GM18526 (cell line): ENCODE results near the gene PACC1.

ENCODE experiments used
- POLR2A ChIP-seq: IDR thresholded peaks from 3 replicates; pipeline ENCODE4 v1.6.1; 2011; ENCODE audit not compliant: insufficient read length; ENCODE audit errors: extremely low read depth

PACC1 gene

DNA sequence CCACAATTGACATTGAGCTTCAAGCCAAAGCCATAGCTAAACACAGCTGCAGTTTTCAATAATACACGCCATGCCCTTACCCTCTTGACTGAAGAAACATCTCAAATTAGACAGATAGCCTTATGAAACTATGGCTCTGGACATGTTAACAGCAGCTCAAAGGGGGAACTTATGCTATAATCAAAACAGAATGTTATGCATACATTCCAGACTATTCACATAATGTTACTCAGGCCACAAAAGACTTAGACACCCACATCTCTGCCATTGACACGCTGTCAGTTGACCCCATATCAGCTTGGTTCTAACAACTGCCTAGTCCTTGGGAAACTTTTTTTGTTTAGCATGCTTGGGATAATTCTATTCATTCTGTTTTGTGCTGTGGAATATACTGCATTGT, 15.7 kb upstream of the PACC1 start:
- TF ChIP-seq POLR2A = no peak

DNA sequence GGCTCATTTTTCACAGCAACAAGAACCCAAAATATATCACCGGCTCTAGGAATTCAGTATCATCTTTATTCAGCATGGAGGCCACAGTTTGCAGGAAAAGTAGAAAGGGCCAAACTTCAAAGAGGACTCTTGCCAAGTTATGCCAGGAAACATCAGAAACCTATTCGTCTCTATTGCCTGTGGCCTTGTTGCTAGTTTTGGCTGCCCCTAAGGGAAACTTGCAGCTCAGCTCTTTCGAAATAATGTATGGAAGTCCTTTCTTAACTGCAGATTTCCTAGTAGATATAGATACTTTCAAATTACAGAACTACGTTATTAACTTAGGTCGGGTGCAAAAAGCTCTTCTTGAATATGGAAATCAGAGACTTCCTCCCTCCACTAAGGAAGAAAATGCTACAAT, 13.8 kb upstream of the PACC1 start:
- no peak for TF ChIP-seq POLR2A

GRCh38 chr1:212423879-212424278, 9.2 kb upstream of the PACC1 start:
- TF ChIP-seq POLR2A = no peak

- TF ChIP-seq POLR2A = no peak
Measured at GRCh38 chr1:212421165-212421564, 6.5 kb upstream of the PACC1 start.

DNA sequence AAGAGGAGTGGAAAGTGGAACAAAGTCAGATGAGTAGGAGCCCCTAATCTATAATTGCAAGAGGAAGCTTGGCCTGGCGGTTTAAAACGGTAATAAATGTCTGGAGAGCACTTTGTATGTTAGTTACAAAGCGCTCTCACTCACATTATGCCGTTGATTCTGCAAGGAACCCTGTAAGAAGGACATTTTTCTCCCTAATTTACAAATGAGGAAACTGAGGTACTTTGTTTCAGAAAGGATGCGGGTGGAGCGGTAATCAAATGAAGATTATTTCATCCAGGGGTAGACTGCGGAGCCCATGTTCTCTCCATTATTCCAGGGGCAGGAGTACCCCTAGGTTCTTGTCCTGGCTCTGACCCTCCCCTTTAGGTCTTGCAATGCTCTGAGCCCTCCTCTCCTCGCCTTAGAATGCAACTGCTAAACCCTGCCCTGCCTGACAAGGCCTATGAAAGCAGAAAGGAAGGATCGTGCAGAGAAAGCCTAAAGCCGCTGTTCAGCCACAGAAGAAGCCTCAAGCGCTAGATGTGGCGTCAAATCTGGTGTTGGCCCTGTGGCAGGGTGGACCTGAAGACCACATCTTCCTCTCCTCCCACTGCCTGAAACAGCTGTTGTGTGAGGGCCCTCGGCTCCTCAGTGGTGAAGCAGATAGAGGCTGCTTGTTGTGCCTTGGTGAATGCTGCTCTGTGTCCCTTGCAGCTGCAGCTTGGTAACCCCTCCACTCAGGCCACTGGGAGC, 588 bp upstream of the PACC1 start:
- TF ChIP-seq POLR2A = no peak

GRCh38 chr1:212413902-212414327, 771 bp downstream of the PACC1 start:
- TF ChIP-seq POLR2A = no peak

DNA sequence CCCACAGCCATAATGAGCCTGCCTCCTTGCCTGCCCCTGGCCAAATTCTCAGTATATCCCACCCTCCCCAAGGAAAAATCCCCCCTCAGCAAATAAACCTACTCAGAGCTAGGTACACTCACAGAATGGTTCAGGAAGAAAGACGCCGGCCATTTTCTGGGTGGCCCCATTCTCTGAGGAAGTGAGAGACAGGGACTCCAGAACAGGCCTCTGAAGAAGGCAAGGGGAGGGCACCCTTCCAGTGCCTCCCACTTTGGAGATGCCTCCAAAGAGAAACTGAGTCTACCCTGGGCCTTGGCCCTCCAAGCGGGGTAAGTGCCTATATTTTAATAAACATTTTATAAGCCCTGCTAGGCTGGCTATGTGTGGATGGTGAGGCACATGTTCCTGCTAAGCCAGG, 2.3 kb downstream of the PACC1 start:
- no peak for TF ChIP-seq POLR2A

DNA sequence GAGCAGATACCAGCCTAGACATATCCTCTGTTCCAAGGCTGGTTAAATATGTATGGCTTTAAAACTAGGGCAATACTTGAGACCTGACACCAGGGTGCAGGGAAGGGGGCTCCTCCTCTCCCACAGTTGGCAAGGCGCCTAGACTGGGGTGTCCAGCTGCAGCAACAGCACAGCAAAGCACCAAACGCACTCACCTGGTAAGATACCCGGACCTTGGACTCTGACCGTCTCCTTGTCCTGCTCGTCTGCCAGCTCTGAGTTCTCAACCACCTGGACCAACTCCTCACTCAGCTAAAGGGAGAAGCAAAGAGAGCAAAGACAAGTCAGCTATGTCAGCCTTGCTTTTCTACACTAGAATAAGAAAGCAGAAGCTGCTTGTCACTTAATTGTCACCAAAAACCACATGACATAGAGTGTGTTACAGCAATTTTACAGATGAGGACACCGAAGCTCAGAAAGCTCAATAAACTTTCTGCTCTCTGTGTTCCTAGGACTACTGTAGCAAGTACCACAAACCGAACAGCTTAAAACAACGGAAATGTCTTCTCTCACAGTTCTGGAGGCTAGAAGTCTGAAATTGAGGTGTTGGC, 4.4 kb downstream of the PACC1 start:
- TF ChIP-seq POLR2A = no peak

- no peak for TF ChIP-seq POLR2A
Measured at GRCh38 chr1:212402666-212403321, 11.9 kb downstream of the PACC1 start.

DNA sequence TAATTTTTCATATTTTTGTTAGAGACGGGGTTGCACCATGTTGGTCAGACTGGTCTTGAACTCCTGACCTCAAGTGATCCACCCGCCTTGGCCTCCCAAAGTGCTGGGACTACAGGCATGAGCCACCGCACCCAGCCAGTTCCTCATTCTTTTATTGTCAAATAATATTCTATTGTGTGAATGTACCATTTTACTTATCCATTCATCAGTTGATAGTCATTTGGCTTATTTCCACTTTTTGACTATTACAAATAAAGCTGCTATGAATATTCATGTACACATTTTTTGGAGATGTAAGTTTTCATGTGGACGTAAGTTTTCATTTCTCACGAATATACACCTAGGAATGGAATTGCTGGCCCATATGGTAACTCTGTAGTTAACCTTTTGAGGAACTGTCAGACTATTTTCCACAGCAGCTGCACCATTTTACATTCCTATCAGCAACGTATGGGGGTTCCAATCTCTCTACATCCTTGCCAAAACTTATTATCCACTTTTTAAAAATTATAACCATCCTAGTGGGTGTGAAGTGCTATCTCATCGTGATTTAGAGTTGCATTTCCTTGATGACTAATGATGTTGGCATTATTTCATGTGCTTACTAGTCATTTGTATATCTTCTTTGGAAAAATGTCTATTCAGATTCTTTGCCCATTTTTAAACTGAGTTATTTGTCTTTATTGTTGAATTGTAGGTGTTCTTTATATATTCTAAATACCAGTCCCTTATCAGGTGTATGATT, 12.7 kb downstream of the PACC1 start:
- no peak for TF ChIP-seq POLR2A

GRCh38 chr1:212401042-212401441, 13.6 kb downstream of the PACC1 start:
- no peak for TF ChIP-seq POLR2A

- TF ChIP-seq POLR2A = no peak
Measured at GRCh38 chr1:212397171-212397570, 17.5 kb downstream of the PACC1 start.

- no peak for TF ChIP-seq POLR2A
Measured at GRCh38 chr1:212396638-212397037, 18.0 kb downstream of the PACC1 start.

DNA sequence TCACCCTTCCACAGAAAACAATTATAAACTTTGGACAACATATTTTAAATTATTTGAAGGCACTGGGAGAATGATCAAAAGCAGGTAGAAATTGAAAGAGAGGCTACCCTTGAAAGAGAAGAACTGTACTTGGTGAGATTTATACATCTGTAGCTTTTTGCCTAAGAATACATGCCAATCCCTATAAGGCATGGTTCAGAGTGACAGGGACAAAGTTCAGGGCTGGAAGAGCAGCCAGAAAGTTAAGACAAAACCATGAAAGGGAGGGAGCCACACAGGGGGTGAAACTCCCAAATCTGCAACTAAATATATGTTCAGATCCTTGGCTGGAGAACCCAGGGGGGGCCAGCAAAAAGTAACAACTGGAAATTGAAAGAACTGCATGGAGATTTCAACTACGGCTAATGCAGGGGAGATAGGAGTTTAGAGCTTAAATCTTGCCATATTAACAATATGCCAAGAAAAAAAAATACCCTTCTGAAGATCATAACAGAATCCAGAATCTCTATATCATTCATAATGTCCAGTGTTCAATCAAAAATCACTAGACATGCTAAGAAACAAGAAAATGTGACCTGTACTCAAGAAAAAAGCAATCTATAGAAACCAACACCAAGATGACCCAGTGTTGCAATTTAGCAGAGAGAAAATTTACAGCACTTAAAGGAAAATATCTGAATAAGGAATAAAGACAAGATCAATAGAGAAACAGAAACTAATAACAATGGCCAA, 25.5 kb downstream of the PACC1 start:
- TF ChIP-seq POLR2A = no peak

DNA sequence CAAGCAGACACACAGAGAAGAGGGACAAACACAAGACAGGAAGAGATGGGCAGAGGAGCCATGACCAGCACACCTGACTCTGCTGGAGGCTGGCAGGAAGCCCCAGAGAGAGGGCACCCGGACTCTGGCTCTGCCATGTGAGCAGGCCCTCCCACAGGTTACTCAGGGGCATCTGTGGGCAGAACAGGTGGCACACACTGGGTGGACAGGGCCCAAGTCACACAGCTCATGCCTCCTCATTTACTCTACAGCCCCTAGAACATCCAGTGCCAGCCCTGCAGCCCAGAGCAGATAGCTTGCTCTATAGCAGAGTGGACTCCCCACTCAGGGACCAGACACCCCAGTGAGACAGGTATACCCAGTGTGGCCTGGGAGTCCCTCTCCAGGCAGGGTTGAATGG, 28.7 kb downstream of the PACC1 start:
- no peak for TF ChIP-seq POLR2A

DNA sequence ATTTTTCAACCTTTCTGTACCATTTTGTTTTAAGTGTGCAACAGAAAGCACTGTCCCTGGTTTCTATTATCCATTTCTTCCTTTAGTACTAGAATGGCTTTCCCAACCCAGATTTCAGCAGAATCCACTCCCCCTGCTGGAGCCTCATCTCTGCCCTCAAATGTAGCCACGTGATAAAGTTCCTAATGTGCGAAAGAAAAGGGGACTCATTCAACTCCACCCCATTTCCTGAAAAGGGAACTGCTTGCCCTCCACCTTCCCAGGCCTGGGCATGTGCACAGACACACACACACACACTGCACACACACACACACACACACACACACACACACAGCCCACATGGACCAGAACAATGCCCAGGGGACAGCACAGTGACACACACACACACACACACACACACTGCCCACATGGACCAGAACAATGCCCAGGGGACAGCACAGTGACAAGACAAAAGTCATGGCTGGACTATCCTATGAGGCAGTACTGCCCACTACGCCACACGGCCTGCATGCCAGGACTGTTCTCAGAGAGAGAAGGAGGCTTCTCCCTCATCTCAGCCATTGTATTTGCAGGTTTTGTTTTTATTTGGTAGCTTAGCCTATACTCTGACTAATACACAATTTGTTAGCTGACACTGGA, 33.2 kb downstream of the PACC1 start:
- no peak for TF ChIP-seq POLR2A
